ENCODE data around the gene TSPAN12. TPM values are rescaled to one million over a fixed set of nuclear protein-coding genes. Genes with fewer than 3 reads are reported as not detected.

TSPAN12 gene
- total and polyA plus RNA-seq, 4 donors: 16.0 to 102 (median 22.8) TPM

GRCh38 chr7:120841608-120842007, 16.3 kb downstream of the TSPAN12 start:
- ATAC-seq (ENCODE audit: insufficient read depth, low FRiP score) (no peak), DNase-seq (no peak)
- H3K9me3 ChIP-seq (ENCODE audit: control insufficient read depth in 4 of 4, insufficient read depth in 3 of 4, low read length in 3 of 4): no peaks in the 10 kb centered on the region
- H3K4me1 ChIP-seq (ENCODE audit: control insufficient read depth in 5 of 5, insufficient read depth in 5 of 5, low read length in 5 of 5): peaks cover 0 to 11% (median 0%) of the 10 kb centered on the region in 5 donors
- H3K9ac ChIP-seq (ENCODE audit: insufficient read depth in 1 of 2, low read length in 2 of 2): no peak overlapping the region
- H3K27me3 ChIP-seq (ENCODE audit: control insufficient read depth in 3 of 3, insufficient read depth in 3 of 3, low read length in 2 of 3): no peaks in the 10 kb centered on the region
- no peak overlapping the region for H3K27ac ChIP-seq (ENCODE audit: low read depth in 1 of 2, low read length in 1 of 2)
- no peak overlapping the region for H3K4me3 ChIP-seq
- no peak for TF ChIP-seq CTCF (IDR thresholded peaks at IDR 0.05; ENCODE audit: control extremely low read depth, extremely low read depth)
- WGBS, 2 donors: 79 to 95% methylated on average over 2 of the region's 2 CpGs
- peaks cover 0 to 10% (median 2%) of the 10 kb centered on the region in 4 donors for H3K36me3 ChIP-seq (ENCODE audit: control insufficient read depth in 4 of 4, insufficient read depth in 4 of 4, low read length in 4 of 4)

- DNase-seq: no peak
- peaks cover 0 to 6% (median 0%) of the 10 kb centered on the region in 5 donors for H3K4me1 ChIP-seq (ENCODE audit: control insufficient read depth in 5 of 5, insufficient read depth in 5 of 5, low read length in 5 of 5)
- H3K4me3 ChIP-seq: no peak overlapping the region
- ATAC-seq (ENCODE audit: insufficient read depth, low FRiP score): no peak
- H3K27me3 ChIP-seq (ENCODE audit: control insufficient read depth in 3 of 3, insufficient read depth in 3 of 3, low read length in 2 of 3): no peaks in the 10 kb centered on the region
- WGBS, 2 donors: 67 to 70% methylated on average over 6 of the region's 6 CpGs
- TF ChIP-seq CTCF (IDR thresholded peaks at IDR 0.05; ENCODE audit: control extremely low read depth, extremely low read depth): no peak
- peak overlapping the region in 1 of 2 donors; percentile 53 for H3K27ac ChIP-seq (ENCODE audit: low read depth in 1 of 2, low read length in 1 of 2)
- H3K36me3 ChIP-seq (ENCODE audit: control insufficient read depth in 4 of 4, insufficient read depth in 4 of 4, low read length in 4 of 4): peaks cover 0 to 10% (median 2%) of the 10 kb centered on the region in 4 donors
- no peak overlapping the region for H3K9ac ChIP-seq (ENCODE audit: insufficient read depth in 1 of 2, low read length in 2 of 2)
- no peaks in the 10 kb centered on the region for H3K9me3 ChIP-seq (ENCODE audit: control insufficient read depth in 4 of 4, insufficient read depth in 3 of 4, low read length in 3 of 4)
These were observed 19.7 kb downstream of the TSPAN12 start for GRCh38 chr7:120838281-120838682.

GRCh38 chr7:120837599-120837998, 20.3 kb downstream of the TSPAN12 start:
- DNase-seq: no peak
- 90 to 92% methylated on average over 4 of the region's 4 CpGs for WGBS, 2 donors
- no peak overlapping the region for H3K9ac ChIP-seq (ENCODE audit: insufficient read depth in 1 of 2, low read length in 2 of 2)
- TF ChIP-seq CTCF (IDR thresholded peaks at IDR 0.05; ENCODE audit: control extremely low read depth, extremely low read depth): no peak
- no peak overlapping the region for H3K4me3 ChIP-seq
- H3K4me1 ChIP-seq (ENCODE audit: control insufficient read depth in 5 of 5, insufficient read depth in 5 of 5, low read length in 5 of 5): peaks cover 0 to 6% (median 0%) of the 10 kb centered on the region in 5 donors
- no peak overlapping the region for H3K27ac ChIP-seq (ENCODE audit: low read depth in 1 of 2, low read length in 1 of 2)
- H3K36me3 ChIP-seq (ENCODE audit: control insufficient read depth in 4 of 4, insufficient read depth in 4 of 4, low read length in 4 of 4): peaks cover 0 to 10% (median 2%) of the 10 kb centered on the region in 4 donors
- H3K27me3 ChIP-seq (ENCODE audit: control insufficient read depth in 3 of 3, insufficient read depth in 3 of 3, low read length in 2 of 3): no peaks in the 10 kb centered on the region
- no peaks in the 10 kb centered on the region for H3K9me3 ChIP-seq (ENCODE audit: control insufficient read depth in 4 of 4, insufficient read depth in 3 of 4, low read length in 3 of 4)
- ATAC-seq (ENCODE audit: insufficient read depth, low FRiP score): no peak

GRCh38 chr7:120836556-120837115, 21.3 kb downstream of the TSPAN12 start:
- no peak for TF ChIP-seq CTCF (IDR thresholded peaks at IDR 0.05; ENCODE audit: control extremely low read depth, extremely low read depth)

More at GRCh38 chr7:120836556-120837115, 21.3 kb downstream of the TSPAN12 start:
- ATAC-seq (ENCODE audit: insufficient read depth, low FRiP score): no peak
- peaks cover 0 to 10% (median 2%) of the 10 kb centered on the region in 4 donors for H3K36me3 ChIP-seq (ENCODE audit: control insufficient read depth in 4 of 4, insufficient read depth in 4 of 4, low read length in 4 of 4)
- DNase-seq: no peak
- H3K27me3 ChIP-seq (ENCODE audit: control insufficient read depth in 3 of 3, insufficient read depth in 3 of 3, low read length in 2 of 3): no peaks in the 10 kb centered on the region
- WGBS, 2 donors: 64 to 93% methylated on average over 1 of the region's 1 CpG
- no peak overlapping the region for H3K4me3 ChIP-seq
- no peaks in the 10 kb centered on the region for H3K9me3 ChIP-seq (ENCODE audit: control insufficient read depth in 4 of 4, insufficient read depth in 3 of 4, low read length in 3 of 4)
- H3K4me1 ChIP-seq (ENCODE audit: control insufficient read depth in 5 of 5, insufficient read depth in 5 of 5, low read length in 5 of 5): peaks cover 0 to 3% (median 0%) of the 10 kb centered on the region in 5 donors
- no peak overlapping the region for H3K27ac ChIP-seq (ENCODE audit: low read depth in 1 of 2, low read length in 1 of 2)
- H3K9ac ChIP-seq (ENCODE audit: insufficient read depth in 1 of 2, low read length in 2 of 2): no peak overlapping the region

Data from lung (tissue), 12 donors.